ENCODE measurements around the gene SLC6A1. TPM values are rescaled to one million over a fixed set of nuclear protein-coding genes. Genes with fewer than 3 reads are reported as not detected.

The SLC6A1 gene
- total and polyA plus RNA-seq, 2 of the 13 experiments (the other 11 are each of a cell fraction or from before 2014, with no cell fraction given) = not detected

DNA sequence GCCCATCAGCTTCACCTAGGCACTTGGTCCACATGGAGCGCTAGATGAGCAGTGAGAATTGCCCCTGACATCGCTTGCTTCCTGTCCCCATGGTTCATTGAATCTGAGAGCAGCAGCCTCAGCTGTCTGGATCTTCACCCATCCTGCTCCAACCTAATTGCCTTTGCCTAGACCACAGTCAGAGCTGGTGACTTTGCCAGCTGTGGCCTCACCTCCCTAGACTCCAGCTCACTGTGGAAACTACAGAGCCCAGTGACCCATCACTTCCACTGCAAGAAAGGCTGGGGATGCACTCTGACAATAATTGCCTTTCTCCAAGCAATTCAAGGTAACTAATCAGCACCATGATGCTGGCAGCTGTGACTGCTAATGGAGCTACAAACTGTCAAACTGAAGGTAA is 30.6 kb upstream of the SLC6A1 start:
- Histone ChIP-seq H3K9me3 (ENCODE audit: low read length) (no peaks in the 10 kb centered on the region), H3K4me3 (replicated peaks in 1 of 3; ENCODE audit: insufficient read depth in 1 of 3, low read depth in 2 of 3, low read length in 3 of 3) (no peak overlapping the region), H3K9ac (ENCODE audit: insufficient read depth, low read depth, low read length) (no peak overlapping the region), H3K79me2 (ENCODE audit: insufficient read depth, low read length) (no peaks in the 10 kb centered on the region), H4K20me1 (ENCODE audit: insufficient read depth, low read length) (no peaks in the 10 kb centered on the region), H3K4me1 (ENCODE audit: insufficient read depth, low read length) (no peaks in the 10 kb centered on the region), H2AFZ (ENCODE audit: low read length) (no peak overlapping the region), H3K4me2 (ENCODE audit: low read depth, low read length) (no peak overlapping the region), H3K27ac (ENCODE audit: extremely low read length, insufficient read depth, low read length) (no peak overlapping the region), H3K27me3 (ENCODE audit: control insufficient read depth in 1 of 2, insufficient read depth in 2 of 2, low read length in 2 of 2) (peaks cover 6 to 13% of the 10 kb centered on the region in 2 experiments; a peak in 3 of 5 replicates), H3K36me3 (replicated peaks in 1 of 2; ENCODE audit: control insufficient read depth in 1 of 2, insufficient read depth in 2 of 2, low read length in 2 of 2) (no peaks in the 10 kb centered on the region)
- no TSS peak for BruUV-seq (replicated peaks)
- FAIRE-seq (no peak), DNase-seq (ENCODE audit: low spot score) (no peak), ATAC-seq (no peak)
- in situ Hi-C loops (cut with HindIII; ENCODE audit: extremely low pct_ligation_motif_present, low pct_unique_long_range_greater_than_20kb) = no loop called here
- 0% methylated on average over 1 of the region's 2 CpGs for WGBS (ENCODE audit: low lambda C conversion rate)
- CTCF ChIA-PET (ENCODE audit: low intra/inter-chr PET ratio, low total read pairs) = no interaction called here
- POLR2A ChIA-PET = no interaction called here
- intact Hi-C loops (cut with micrococcal nuclease; ENCODE audit: unreplicated experiment) = no loop called here
- no peak for TF ChIP-seq RBM22 (optimal IDR thresholded peaks at IDR 0.05; ENCODE audit: low read length)
- no peak for TF ChIP-seq TEF (CRISPR knock-in tag; IDR thresholded peaks at IDR 0.05)
- no peak for TF ChIP-seq MYNN (CRISPR knock-in tag; IDR thresholded peaks at IDR 0.05; ENCODE audit: low read depth)
- TF ChIP-seq, protein P1, sequence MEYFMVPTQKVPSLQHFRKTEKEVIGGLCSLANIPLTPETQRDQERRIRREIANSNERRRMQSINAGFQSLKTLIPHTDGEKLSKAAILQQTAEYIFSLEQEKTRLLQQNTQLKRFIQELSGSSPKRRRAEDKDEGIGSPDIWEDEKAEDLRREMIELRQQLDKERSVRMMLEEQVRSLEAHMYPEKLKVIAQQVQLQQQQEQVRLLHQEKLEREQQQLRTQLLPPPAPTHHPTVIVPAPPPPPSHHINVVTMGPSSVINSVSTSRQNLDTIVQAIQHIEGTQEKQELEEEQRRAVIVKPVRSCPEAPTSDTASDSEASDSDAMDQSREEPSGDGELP (IDR thresholded peaks at IDR 0.05; ENCODE audit: borderline replicate concordance, low read depth) = no peak
- no peak for TF ChIP-seq TARDBP (CRISPR knock-in tag; IDR thresholded peaks at IDR 0.05)
- no peak for TF ChIP-seq ZNF513 (CRISPR knock-in tag; conservative IDR thresholded peaks at IDR 0.05)
- TF ChIP-seq PITX1 (CRISPR knock-in tag; IDR thresholded peaks at IDR 0.05) = no peak
- no peak for TF ChIP-seq POLR2A (IDR thresholded peaks at IDR 0.05; ENCODE audit: insufficient read depth in 1 of 2, low read depth in 2 of 2, low read length in 2 of 2)
- TF ChIP-seq ZNF224 (CRISPR knock-in tag; IDR thresholded peaks at IDR 0.05) = no peak
- TF ChIP-seq MAX (IDR thresholded peaks at IDR 0.05) = no peak
- TF ChIP-seq, protein P2, sequence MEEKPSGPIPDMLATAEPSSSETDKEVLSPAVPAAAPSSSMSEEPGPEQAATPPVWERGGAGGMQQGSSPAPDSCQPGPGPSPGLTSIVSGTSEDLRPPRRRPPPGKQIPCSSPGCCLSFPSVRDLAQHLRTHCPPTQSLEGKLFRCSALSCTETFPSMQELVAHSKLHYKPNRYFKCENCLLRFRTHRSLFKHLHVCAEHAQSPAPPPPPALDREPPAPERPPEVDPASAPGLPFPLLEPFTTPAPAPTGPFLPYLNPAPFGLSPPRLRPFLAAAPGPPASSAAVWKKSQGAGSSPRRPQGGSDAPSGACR (CRISPR knock-in tag; IDR thresholded peaks at IDR 0.05) = no peak
- no peak for TF ChIP-seq ZNF280D (CRISPR knock-in tag; IDR thresholded peaks at IDR 0.05)
- no peak for TF ChIP-seq SAFB2 (CRISPR knock-in tag; IDR thresholded peaks at IDR 0.05; ENCODE audit: borderline replicate concordance, low read depth)
- no peak for TF ChIP-seq PAF1 (CRISPR knock-in tag; IDR thresholded peaks at IDR 0.05)
- TF ChIP-seq PLSCR1 (CRISPR knock-in tag; IDR thresholded peaks at IDR 0.05; ENCODE audit: borderline replicate concordance) = no peak
- TF ChIP-seq ZNF138 (CRISPR knock-in tag; IDR thresholded peaks at IDR 0.05; ENCODE audit: low read depth) = no peak

Measured in HepG2 (cell line).